NCI-H526 treated with DMSO at 0.1 percent for 48 hours (cell line): ENCODE results near the gene TRPM8.

Experiments
- DNase-seq: peaks from one replicate; lab custom pipeline; 2025; lab: John Stamatoyannopoulos, UW

TRPM8 gene

GRCh38 chr2:233976087-233976486, 58.9 kb downstream of the TRPM8 start:
- no peak for DNase-seq

DNA sequence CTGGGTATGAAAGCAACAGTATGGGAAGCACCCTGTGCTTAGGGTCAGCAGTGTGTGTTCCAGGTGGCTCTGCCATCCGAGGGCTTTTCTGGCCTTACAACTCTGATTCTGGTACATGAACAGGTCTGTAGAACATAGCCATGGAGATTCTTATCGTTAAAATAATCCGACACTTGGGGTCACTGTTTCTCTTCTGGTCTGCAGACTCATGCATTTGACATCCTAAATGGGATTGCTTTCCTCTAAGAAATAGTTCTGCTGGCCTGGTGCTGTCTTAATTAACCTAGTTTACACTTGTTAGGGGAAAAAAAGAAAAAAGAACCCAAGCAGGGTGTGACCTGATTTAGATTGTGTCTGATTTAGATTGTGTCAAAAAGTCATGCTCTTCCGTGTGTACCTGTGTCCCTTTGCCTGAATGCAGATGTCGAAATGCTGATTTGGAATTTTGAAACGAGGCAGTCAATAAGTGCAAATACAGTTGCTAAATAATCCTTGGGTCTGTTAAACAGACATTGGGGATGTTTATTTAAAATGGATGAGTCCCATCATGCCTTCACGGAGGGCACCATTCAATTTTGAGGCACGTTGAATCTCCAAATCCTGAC, 59.6 kb downstream of the TRPM8 start:
- DNase-seq, result peak; percentile 43

DNA sequence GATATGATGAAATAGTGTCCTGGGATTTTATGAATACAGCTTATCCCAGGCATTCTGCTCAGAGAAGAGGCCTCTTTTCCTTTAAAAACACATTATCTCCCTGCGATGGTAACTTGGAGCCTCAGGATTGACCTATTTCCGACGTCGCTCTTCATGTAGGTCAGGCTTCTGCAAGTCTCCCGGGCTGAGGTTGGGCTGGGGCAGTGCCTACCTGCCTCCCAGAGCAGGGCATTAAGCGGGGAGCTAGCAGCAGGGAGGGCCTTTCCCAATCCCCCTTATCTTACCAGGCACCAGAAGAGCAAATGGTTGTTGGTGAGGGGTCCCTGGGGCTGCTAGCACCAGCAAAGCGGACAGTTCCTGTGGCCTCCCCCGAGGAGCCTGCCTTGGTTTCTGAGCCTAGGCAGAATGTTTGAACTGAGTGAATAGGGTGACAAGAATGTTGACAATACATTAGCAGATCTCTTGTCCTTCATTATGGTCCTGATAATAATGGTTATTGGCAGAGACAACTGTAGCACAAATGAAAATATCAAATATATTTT, 60.2 kb downstream of the TRPM8 start:
- no peak for DNase-seq

DNA sequence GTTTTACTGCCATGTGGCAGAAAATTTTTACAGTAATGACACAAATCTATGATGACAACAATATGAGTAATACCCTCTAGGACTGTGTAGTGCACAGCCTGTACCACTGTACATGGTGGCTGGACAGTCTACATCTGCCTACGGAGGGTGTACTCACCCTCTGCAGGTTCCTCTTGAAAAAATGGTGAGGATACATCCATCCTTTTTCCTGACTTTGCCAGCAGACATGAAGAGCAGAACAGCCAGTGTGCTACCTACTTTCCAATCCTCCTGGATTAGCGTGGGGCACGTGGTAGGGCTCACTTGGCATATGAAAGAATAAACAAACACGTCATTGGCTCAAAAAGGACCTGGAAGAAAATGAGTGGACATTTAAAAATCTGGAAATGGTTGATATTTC, 62.6 kb downstream of the TRPM8 start:
- DNase-seq, result no peak

DNA sequence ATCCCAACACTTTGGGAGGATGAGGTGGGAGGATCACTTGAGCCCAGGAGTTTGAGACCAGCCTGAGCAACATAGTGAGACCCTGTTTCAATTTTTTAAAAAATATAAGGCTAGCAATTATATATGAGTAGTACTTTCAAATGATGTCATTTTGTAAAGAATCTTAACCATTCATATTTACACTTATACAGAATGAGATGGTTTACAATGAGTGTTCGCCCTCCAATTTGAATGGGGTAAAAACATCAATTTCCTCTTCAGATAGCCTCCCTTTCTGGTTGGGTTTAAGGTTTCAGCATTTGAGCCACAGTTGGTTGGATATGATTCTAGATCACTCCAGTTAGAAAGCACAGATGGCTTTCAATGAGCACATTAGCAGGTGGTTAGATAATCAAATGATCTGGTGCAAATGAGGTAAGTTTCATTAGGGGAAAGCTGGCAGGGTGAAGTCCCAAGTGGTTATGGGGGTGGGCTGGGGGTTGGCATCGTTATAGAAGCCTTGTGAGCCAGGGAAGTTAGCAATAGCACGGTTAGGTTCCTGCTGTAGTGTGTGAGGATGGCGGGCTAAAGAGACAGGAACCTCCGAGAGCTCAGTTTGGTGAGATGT, 63.9 kb downstream of the TRPM8 start:
- DNase-seq, result peak; percentile 37

- no peak for DNase-seq
Measured at GRCh38 chr2:233981574-233982420, 64.6 kb downstream of the TRPM8 start.

- no peak for DNase-seq
Measured at GRCh38 chr2:233982421-233983121, 65.4 kb downstream of the TRPM8 start.

DNA sequence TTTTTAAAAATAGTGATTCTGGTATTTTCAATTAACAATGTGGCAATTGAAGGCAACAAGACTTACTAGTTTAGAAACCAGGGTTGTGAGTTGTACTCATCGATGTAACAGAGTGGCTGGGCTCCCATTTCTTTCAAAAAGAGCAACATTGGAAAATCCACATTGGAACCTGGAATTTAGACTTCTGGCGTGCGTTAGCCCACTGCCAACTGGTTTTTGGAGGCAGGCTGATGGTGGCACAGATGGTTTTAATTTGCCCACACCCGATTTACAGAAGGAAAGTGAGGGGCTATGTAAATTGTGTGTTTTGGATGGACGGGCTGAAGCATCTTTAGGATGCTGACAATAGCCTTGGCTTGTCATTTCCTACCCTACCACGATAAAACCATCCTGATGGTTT, 66.3 kb downstream of the TRPM8 start:
- DNase-seq, result no peak

DNA sequence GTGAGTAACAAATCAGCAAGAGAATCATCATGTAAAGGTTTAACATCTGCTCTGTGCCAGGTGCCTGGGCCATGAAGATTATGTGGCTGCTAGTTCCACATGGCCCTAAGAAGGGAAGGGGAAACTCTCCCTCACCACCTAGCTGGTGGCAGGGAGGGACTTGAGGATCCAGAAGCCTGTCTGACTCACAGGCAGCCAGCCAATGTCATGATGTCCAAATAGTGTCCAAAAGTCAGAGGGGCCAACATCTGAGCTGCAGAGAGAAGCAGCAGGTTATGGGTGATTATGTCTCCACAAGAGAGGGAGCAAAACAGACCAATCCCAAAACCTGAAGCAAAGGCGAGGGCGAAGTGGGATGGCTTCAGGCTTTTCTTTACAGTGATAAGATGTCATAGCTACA, 71.4 kb downstream of the TRPM8 start:
- DNase-seq, result no peak

DNA sequence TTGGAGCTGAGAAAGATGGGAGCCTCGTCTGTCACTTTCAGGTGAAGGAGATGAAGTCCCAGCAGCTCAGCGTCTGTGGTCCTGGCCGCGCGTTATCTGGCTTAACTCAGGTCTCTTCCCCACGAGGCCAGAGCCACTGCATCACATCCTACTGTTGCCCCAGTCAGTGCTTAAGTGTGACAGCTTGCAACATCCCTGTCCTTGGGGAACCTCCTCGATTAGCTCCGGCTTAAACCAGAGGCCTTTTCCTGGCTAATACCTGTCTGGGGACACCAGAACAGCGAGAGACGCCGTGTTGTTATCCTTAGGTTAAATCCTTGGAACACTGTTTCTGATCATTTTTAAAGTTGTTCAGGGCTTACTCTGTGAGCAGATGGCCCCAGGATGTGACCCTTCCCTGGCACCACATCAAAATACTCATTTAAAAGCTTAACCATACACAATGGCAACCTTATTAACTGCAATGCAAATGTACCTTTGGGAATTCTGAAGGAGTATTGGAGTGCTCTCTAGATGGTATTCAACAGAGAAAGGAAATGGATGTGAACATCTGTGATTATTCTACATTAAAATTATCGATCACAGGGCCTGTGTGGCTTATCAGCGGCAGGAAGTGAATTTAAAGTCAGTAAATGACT, 72.2 kb downstream of the TRPM8 start:
- no peak for DNase-seq

GRCh38 chr2:233990261-233990798, 73.2 kb downstream of the TRPM8 start:
- DNase-seq, result no peak

GRCh38 chr2:233991196-233991595, 74.0 kb downstream of the TRPM8 start:
- no peak for DNase-seq

- DNase-seq, result no peak
Measured at GRCh38 chr2:233992513-233993217, 75.5 kb downstream of the TRPM8 start.

GRCh38 chr2:233993461-233993860, 76.3 kb downstream of the TRPM8 start:
- no peak for DNase-seq

DNA sequence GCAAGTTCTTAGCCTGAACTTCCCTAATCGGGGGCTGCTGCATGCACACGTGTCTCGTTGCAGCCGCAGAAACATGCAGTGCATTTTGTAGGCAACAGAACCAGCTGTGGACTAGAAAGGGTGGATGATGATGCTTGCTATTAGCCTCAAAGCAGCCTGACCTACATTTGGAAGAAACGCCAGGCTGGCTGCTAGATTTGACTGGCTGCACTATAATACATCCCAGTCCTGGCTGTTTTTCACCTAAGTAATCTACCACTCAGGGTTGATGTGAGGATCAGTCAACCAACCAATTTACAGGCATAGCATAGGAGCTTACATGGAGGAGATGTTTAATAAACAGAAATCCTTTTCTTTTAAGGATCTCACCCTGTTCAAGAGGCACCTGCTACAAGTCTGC, 77.0 kb downstream of the TRPM8 start:
- DNase-seq, result no peak

DNA sequence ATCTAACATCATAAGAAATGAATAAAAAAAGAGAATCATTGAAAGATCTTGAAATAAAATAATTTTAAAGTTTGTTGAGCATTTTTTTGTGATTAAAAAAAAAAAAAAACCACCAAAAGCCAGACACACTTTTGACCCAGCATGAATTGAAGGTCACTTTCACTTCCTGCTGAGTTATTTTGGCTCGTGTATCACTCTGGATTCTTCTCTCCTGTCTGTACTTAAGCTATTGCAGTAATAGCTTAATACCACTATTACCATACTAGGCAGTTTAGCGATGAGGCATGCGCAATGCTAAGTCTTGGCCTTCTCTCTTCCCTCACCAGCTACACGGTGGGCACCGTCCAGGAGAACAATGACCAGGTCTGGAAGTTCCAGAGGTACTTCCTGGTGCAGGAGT, 78.8 kb downstream of the TRPM8 start:
- DNase-seq, result no peak

DNA sequence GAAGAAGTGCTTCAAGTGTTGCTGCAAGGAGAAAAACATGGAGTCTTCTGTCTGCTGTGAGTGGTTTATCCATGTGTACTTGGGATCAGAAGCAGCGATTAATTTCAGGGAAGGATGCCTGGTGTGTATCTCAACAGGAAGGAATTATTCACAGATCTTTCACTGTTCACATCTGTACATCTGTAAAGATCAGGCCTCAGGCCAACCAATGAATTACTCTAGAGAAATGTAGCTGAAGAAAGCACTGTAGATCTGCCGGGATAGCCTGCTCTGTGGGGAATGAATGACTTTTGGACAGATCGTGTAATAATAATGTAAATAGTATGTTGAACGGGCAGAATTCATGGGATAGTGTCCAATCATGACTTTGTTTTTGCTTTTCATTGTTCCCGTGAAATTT, 79.3 kb downstream of the TRPM8 start:
- no peak for DNase-seq

- DNase-seq, result no peak
Measured at GRCh38 chr2:233997707-233998106, 80.5 kb downstream of the TRPM8 start.

- no peak for DNase-seq
Measured at GRCh38 chr2:233999182-233999581, 82.0 kb downstream of the TRPM8 start.

DNA sequence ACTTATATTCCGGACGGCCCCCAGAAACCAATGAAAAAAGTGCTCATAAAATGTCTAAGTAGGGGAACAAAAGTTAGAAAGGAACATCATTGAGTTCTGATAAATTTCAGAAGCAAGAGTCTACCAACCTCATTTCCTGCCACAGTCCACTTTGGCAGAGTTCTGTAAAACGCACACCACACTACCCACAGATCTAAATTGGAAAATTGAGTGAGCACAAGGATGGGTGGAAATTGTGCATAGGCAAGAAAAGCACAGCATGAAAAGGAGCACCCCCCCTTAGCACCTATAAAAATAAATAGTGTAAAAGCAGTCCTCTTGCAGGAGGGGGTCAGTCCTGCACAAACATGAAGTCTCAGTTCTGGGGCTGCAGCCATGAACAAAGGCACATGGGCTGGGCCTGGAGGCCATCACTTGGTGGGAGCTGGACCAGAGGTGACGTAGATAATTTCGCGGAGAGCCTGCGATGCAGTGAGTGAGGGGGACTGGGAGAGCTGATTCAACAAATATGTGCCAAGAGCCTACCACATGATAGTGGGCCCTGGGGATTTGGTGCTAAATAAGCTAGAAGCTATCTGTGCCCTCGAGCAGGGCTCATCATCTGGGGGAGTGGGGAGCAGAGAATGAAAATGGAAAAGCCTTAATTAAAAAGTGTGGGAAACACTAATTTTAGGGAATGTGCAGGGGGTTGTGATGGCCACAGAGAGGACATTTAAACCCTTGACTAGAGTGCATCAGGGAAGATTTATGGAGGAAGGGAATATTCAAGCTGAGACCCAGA, 84.4 kb downstream of the TRPM8 start:
- no peak for DNase-seq
